H1 (cell line): Measurements from ENCODE around the gene DNMT3B. TPM values are rescaled to one million over a fixed set of nuclear protein-coding genes. Genes with fewer than 3 reads are reported as not detected.
"Not testable (repeated sequence)": the region's sequence is repeated elsewhere in the genome, so short reads cannot be mapped to it uniquely, and the experiment has no call there.

Experiments used
- CTCF ChIA-PET: fragments of 300-600 bp; sonication (Branson Sonifier 250); formaldehyde crosslinking; loops from one replicate; lab custom pipeline; 2021; ENCODE audit not compliant: partially characterized antibody; lab: Charles Lee
- POLR2A ChIA-PET: fragments of 300-600 bp; sonication (Branson Sonifier 250); formaldehyde crosslinking; loops from one replicate; lab custom pipeline; 2021; ENCODE audit warnings: inconsistent platforms; ENCODE audit not compliant: partially characterized antibody; lab: Charles Lee
- DNase-seq, 2 experiments: peaks; one replicate each; pipeline versions ENCODE4 v3.0.0 to v3.0.0-alpha.2; 2010 to 2022; ENCODE audit warnings: low spot score in 2 of 2, low read depth in 1 of 2, mixed read lengths in 1 of 2
- FAIRE-seq: peaks from 2 replicates; lab custom pipeline; 2011; peaks lifted over from hg19 to GRCh38; lab: Jason Lieb, UNC
- H2AFZ ChIP-seq: 2 replicates; pipeline ENCODE4 v1.8.1; 2012; ENCODE audit warnings: low read length, inconsistent platforms
- H2AK5ac ChIP-seq: 2 replicates; pipeline ENCODE4 v1.6.1; 2013; ENCODE audit warnings: low read depth, low read length
- H2BK120ac ChIP-seq: replicated peaks from 2 replicates; pipeline ENCODE3; 2013; ENCODE audit warnings: low read depth, low read length, inconsistent platforms
- H2BK12ac ChIP-seq: 2 replicates; pipeline ENCODE4 v1.6.1; 2013; ENCODE audit warnings: low read depth, low read length
- H2BK15ac ChIP-seq: 2 replicates; pipeline ENCODE4 v1.6.1; 2013; ENCODE audit warnings: low read length
- H2BK20ac ChIP-seq: 2 replicates; pipeline ENCODE4 v1.6.1; 2013; ENCODE audit warnings: low read length
- H2BK5ac ChIP-seq: 2 replicates; pipeline ENCODE4 v1.6.1; 2013; ENCODE audit warnings: low read depth, low read length
- H3K14ac ChIP-seq: 2 replicates; pipeline ENCODE4 v1.6.1; 2013; ENCODE audit warnings: inconsistent platforms; ENCODE audit not compliant: insufficient read length
- H3K18ac ChIP-seq: 2 replicates; pipeline ENCODE4 v1.6.1; 2013; ENCODE audit warnings: low read length; ENCODE audit errors: extremely low read depth
- H3K23ac ChIP-seq: 2 replicates; pipeline ENCODE4 v1.6.1; 2013; ENCODE audit warnings: inconsistent platforms; ENCODE audit not compliant: insufficient read length
- H3K23me2 ChIP-seq: 2 replicates; pipeline ENCODE4 v1.6.1; 2013; ENCODE audit warnings: low read depth, low read length
- H3K27ac ChIP-seq: 2 replicates; pipeline ENCODE4 v1.6.1; 2011; ENCODE audit warnings: low read depth, low read length, inconsistent platforms
- H3K27me3 ChIP-seq, 4 experiments: replicated peaks in 1 of 4; 1 replicate in 1 of 4; 2 replicates in 3 of 4; pipeline versions ENCODE4 v1.6.1 to v1.8.1; 2011 to 2013; ENCODE audit warnings: low read length in 3 of 4, mild to moderate bottlenecking in 3 of 4, inconsistent platforms in 2 of 4, mixed read lengths in 2 of 4, moderate library complexity in 1 of 4; ENCODE audit not compliant: control insufficient read depth in 3 of 4, insufficient read depth in 3 of 4; ENCODE audit errors: extremely low read depth in 1 of 4
- H3K36me3 ChIP-seq, 4 experiments: 2 replicates each; pipeline versions ENCODE4 v1.6.1 to v1.8.1; 2011 to 2013; ENCODE audit warnings: mild to moderate bottlenecking in 4 of 4, low read length in 3 of 4, moderate library complexity in 2 of 4, control low read depth in 1 of 4, inconsistent platforms in 1 of 4; ENCODE audit not compliant: insufficient read depth in 4 of 4, control insufficient read depth in 2 of 4
- H3K4ac ChIP-seq: replicated peaks from 2 replicates; pipeline ENCODE3; 2013; ENCODE audit warnings: low read length, low read depth, mixed read lengths, inconsistent platforms; ENCODE audit not compliant: insufficient read length
- H3K4me1 ChIP-seq, 4 experiments: replicated peaks in 1 of 4; 1 replicate in 1 of 4; 2 replicates in 3 of 4; pipeline versions ENCODE4 v1.6.1 to v1.8.1; 2011 to 2013; ENCODE audit warnings: low read length in 3 of 4, inconsistent platforms in 2 of 4, mixed read lengths in 1 of 4; ENCODE audit not compliant: insufficient read depth in 4 of 4, control insufficient read depth in 3 of 4
- H3K4me2 ChIP-seq, 2 experiments: 2 replicates each; pipeline versions ENCODE4 v1.6.1 to v1.8.1; 2011 to 2013; ENCODE audit warnings: low read depth in 2 of 2, low read length in 2 of 2, control low read depth in 1 of 2, inconsistent platforms in 1 of 2, mild to moderate bottlenecking in 1 of 2; ENCODE audit not compliant: insufficient read depth in 1 of 2
- H3K4me3 ChIP-seq, 4 experiments: fragments of 200-600, 300-600 bp in 1 of 4; sonication (generic), shearing (Covaris generic), sonication (Bioruptor Twin) in 1 of 4; 2 replicates each; pipeline versions ENCODE4 v1.5.1 to v1.8.1; 2011 to 2016; ENCODE audit warnings: low read length in 4 of 4, low read depth in 3 of 4, control low read depth in 2 of 4, inconsistent platforms in 2 of 4, mild to moderate bottlenecking in 2 of 4, mixed read lengths in 1 of 4, moderate library complexity in 1 of 4; ENCODE audit not compliant: insufficient read depth in 2 of 4; ENCODE audit errors: extremely low read depth in 1 of 4
- H3K56ac ChIP-seq: replicated peaks from 2 replicates; pipeline ENCODE3; 2013; ENCODE audit warnings: low read depth, mild to moderate bottlenecking, mixed read lengths, low read length, inconsistent platforms; ENCODE audit not compliant: insufficient read length
- H3K79me1 ChIP-seq: 2 replicates; pipeline ENCODE4 v1.6.1; 2013; ENCODE audit warnings: low read depth, low read length, control low read depth
- H3K79me2 ChIP-seq, 2 experiments: 2 replicates each; pipeline versions ENCODE4 v1.6.1 to v1.8.1; 2012 to 2013; ENCODE audit warnings: low read length in 2 of 2, mild to moderate bottlenecking in 2 of 2, inconsistent platforms in 1 of 2; ENCODE audit not compliant: insufficient read depth in 2 of 2, control insufficient read depth in 1 of 2
- H3K9ac ChIP-seq, 4 experiments: replicated peaks in 1 of 4; 1 replicate in 1 of 4; 2 replicates in 3 of 4; pipeline versions ENCODE4 v1.6.1 to v1.8.1; 2011 to 2013; ENCODE audit warnings: low read depth in 3 of 4, low read length in 3 of 4, control low read depth in 2 of 4, mild to moderate bottlenecking in 2 of 4, moderate library complexity in 2 of 4, inconsistent platforms in 1 of 4; ENCODE audit errors: extremely low read depth in 1 of 4
- H3K9me3 ChIP-seq, 2 experiments: 2 replicates each; pipeline versions ENCODE4 v1.6.1 to v1.8.1; 2012 to 2013; ENCODE audit warnings: mild to moderate bottlenecking in 2 of 2, moderate library complexity in 2 of 2, control low read depth in 1 of 2, inconsistent platforms in 1 of 2, low read depth in 1 of 2, low read length in 1 of 2, mixed read lengths in 1 of 2; ENCODE audit not compliant: insufficient read depth in 2 of 2
- H4K20me1 ChIP-seq, 2 experiments: replicated peaks in 1 of 2; 2 replicates each; pipeline versions ENCODE3 to v1.8.1; 2011 to 2013; ENCODE audit warnings: inconsistent platforms in 2 of 2, low read length in 2 of 2, mild to moderate bottlenecking in 1 of 2; ENCODE audit not compliant: insufficient read depth in 2 of 2, control insufficient read depth in 1 of 2
- H4K5ac ChIP-seq: 2 replicates; pipeline ENCODE4 v1.6.1; 2013; ENCODE audit warnings: low read length, low read depth, mixed read lengths, inconsistent platforms; ENCODE audit not compliant: insufficient read length
- H4K8ac ChIP-seq: 2 replicates; pipeline ENCODE4 v1.8.0; 2013; ENCODE audit warnings: mild to moderate bottlenecking, moderate library complexity, low read length, inconsistent platforms; ENCODE audit not compliant: insufficient read depth; ENCODE audit errors: extremely low read depth
- H4K91ac ChIP-seq: replicated peaks from 2 replicates; pipeline ENCODE3; 2013; ENCODE audit warnings: low read length, mixed read lengths, inconsistent platforms; ENCODE audit not compliant: insufficient read length
- CEBPB ChIP-seq: IDR thresholded peaks from 2 replicates; pipeline ENCODE4 v1.6.1; 2012; ENCODE audit warnings: low read depth, low read length
- WGBS, 2 experiments: shearing (Covaris generic) in 1 of 2; methylation state at CpG; one replicate each; pipeline versions ENCODE4 v1.1.6 to v1.1.7; 2013 to 2015; ENCODE audit warnings: low lambda C conversion rate in 2 of 2, mixed read lengths in 2 of 2, inconsistent platforms in 1 of 2, low coverage in 1 of 2, missing lambda C conversion rate in 1 of 2; ENCODE audit not compliant: insufficient replicate concordance in 2 of 2, insufficient coverage in 1 of 2, insufficient read length in 1 of 2; ENCODE audit errors: extremely low coverage in 1 of 2, missing lambda C conversion rate in 1 of 2; 5-methylcytosine and 5-hydroxymethylcytosine counted together
- polyA plus RNA-seq, 7 experiments: library from polyadenylated mRNA; depleted of rRNA in 3 of 7; stranded (reverse) in 5 of 7; unstranded in 2 of 7; fragments of >200 nt in 5 of 7; fragments of 200-250 nt in 2 of 7; gene quantifications; 1 replicate in 5 of 7; 2 replicates in 1 of 7; 4 replicates in 1 of 7; pipeline versions ENCODE4 v1.2.1 to v1.2.3, GENCODE V29; 2011 to 2013; ENCODE audit warnings: missing spikeins in 2 of 7, mixed read lengths in 2 of 7
- total RNA-seq: library from RNA; stranded (reverse); fragmentation: NEBNext Ultra II Directional; extraction: Animal tissue kit (Norgen Biotek cat#: 25700); gene quantifications from 2 replicates; pipeline ENCODE4 v1.2.1, GENCODE V29; 2021

The DNMT3B gene
- total and polyA plus RNA-seq, 2 of the 8 experiments (the other 6 are each of a cell fraction or from before 2014, with no cell fraction given), result 433 to 1,016 TPM

GRCh38 chr20:32728435-32728834 lies 33.8 kb upstream of the DNMT3B start:
- H4K8ac ChIP-seq, H3K18ac ChIP-seq, H3K79me1 ChIP-seq, H2AK5ac ChIP-seq, H4K20me1 ChIP-seq, FAIRE-seq, H4K91ac ChIP-seq, H2BK15ac ChIP-seq, POLR2A ChIA-PET, H3K23ac ChIP-seq, H3K23me2 ChIP-seq, H3K4me3 ChIP-seq, H3K9me3 ChIP-seq, H2BK120ac ChIP-seq, H3K27me3 ChIP-seq, H3K4me2 ChIP-seq, H4K5ac ChIP-seq, H2BK20ac ChIP-seq, H3K56ac ChIP-seq, H3K4ac ChIP-seq, H3K14ac ChIP-seq, H3K27ac ChIP-seq, DNase-seq, H2AFZ ChIP-seq, H2BK12ac ChIP-seq, H2BK5ac ChIP-seq, H3K4me1 ChIP-seq, H3K9ac ChIP-seq: not testable (repeated sequence)
- CTCF ChIA-PET, result interaction anchor here (0.7 to 1.7 kb wide), 2 partner anchors 28 to 50 kb away, joined by 4 to 8 read pairs; no protein-coding TSS in a partner anchor
- Histone ChIP-seq H3K79me2 (peaks cover 0 to 43% of the 10 kb centered on the region in 2 experiments; a peak in 3 of 4 replicates), H3K36me3 (peaks cover 4 to 41% (median 9%) of the 10 kb centered on the region in 4 experiments)
- WGBS, 2 experiments, result 97% methylated on average over 6 of the region's 6 CpGs; no CpG with 5 or more reads in 1 of the 2 experiments
- TF ChIP-seq CEBPB, result 0 out of 2 replicates have a peak, but pooled peaks have one; percentile 28

GRCh38 chr20:32729334-32729733 lies 32.9 kb upstream of the DNMT3B start:
- H2BK120ac ChIP-seq, H3K4ac ChIP-seq, H2BK12ac ChIP-seq, H3K27me3 ChIP-seq, H3K4me1 ChIP-seq, H3K9ac ChIP-seq, H2AFZ ChIP-seq, H3K79me1 ChIP-seq, H2AK5ac ChIP-seq, H4K91ac ChIP-seq, H3K18ac ChIP-seq, H3K23me2 ChIP-seq, DNase-seq, H4K8ac ChIP-seq, H2BK15ac ChIP-seq, H2BK20ac ChIP-seq, H3K23ac ChIP-seq, H3K27ac ChIP-seq, H3K14ac ChIP-seq, FAIRE-seq, H2BK5ac ChIP-seq, H4K20me1 ChIP-seq, H3K4me3 ChIP-seq, H3K9me3 ChIP-seq, H4K5ac ChIP-seq, H3K56ac ChIP-seq, H3K4me2 ChIP-seq: not testable (repeated sequence)
- ChIA-PET CTCF (interaction anchor here (2.0 kb wide), 1 partner anchor 49 kb away, joined by 11 read pairs; no protein-coding TSS in a partner anchor), POLR2A (interaction anchor here (0.6 to 1.5 kb wide), 3 partner anchors 35 to 44 kb away, joined by 3 to 4 read pairs (median 3); no protein-coding TSS in a partner anchor)
- Histone ChIP-seq H3K79me2 (peaks cover 0 to 43% of the 10 kb centered on the region in 2 experiments; a peak in 3 of 4 replicates), H3K36me3 (peaks cover 4 to 41% (median 9%) of the 10 kb centered on the region in 4 experiments)
- WGBS, 2 experiments, result 93% methylated on average over 5 of the region's 5 CpGs; no CpG with 5 or more reads in 1 of the 2 experiments
